K562 (cell line): ENCODE data around the gene PGP. TPM values are rescaled to one million over a fixed set of nuclear protein-coding genes. Genes with fewer than 3 reads are reported as not detected.
A peak's percentile ranks its signal among the peaks of the same experiment; 100 is the strongest.

ENCODE experiments used
- ATAC-seq: fragments of 200-7000 bp; cut with Tn5 transposase; 3 replicates; pipeline ENCODE4 v1.9.1; 2020; ENCODE audit warnings: moderate library complexity
- BruUV-seq: library from RNA; stranded (reverse); fragments of 400-500 nt; replicated peaks from 2 replicates; lab custom pipeline; 2021; lab: Mats Ljungman, UMichigan
- CTCF ChIA-PET: fragments of 300-600 bp; formaldehyde crosslinking; extraction: SDS; loops from one replicate; lab custom pipeline; 2021; ENCODE audit warnings: low intra/inter-chr PET ratio; lab: Yijun Ruan, JAX
- POLR2A ChIA-PET: fragments of 300-600, 350-650 bp; sonication (Branson Sonifier 250); formaldehyde crosslinking; extraction: SDS; loops from one replicate; lab custom pipeline; 2021; ENCODE audit warnings: antibody characterized with exemption, inconsistent platforms; lab: Yijun Ruan, JAX
- DNase-seq, 4 experiments: peaks; one replicate each; pipeline versions ENCODE4 v3.0.0 to v3.0.0-alpha.2; 2011 to 2018; ENCODE audit warnings: low spot score in 3 of 4, mixed read lengths in 3 of 4; ENCODE audit errors: extremely low read depth in 1 of 4
- FAIRE-seq: peaks from 2 replicates; lab custom pipeline; 2011; peaks lifted over from hg19 to GRCh38; lab: Jason Lieb, UNC
- H2AFZ ChIP-seq: 2 replicates; pipeline ENCODE4 v1.6.0; 2011; ENCODE audit warnings: low read depth, low read length, control low read depth, inconsistent platforms
- H3K27ac ChIP-seq: fragments of 200-600 bp; 3 replicates; pipeline ENCODE4 v1.8.0; 2011; ENCODE audit warnings: low read depth, mild to moderate bottlenecking, control low read depth, inconsistent platforms, low read length, moderate library complexity, mixed read lengths; ENCODE audit errors: extremely low read depth
- H3K27me3 ChIP-seq, 2 experiments: fragments of 300-600 bp in 1 of 2; 2 replicates in 1 of 2; 3 replicates in 1 of 2; pipeline versions ENCODE4 v1.6.0 to v1.8.0; 2011; ENCODE audit warnings: inconsistent platforms in 2 of 2, low read length in 2 of 2, mild to moderate bottlenecking in 1 of 2, mixed read lengths in 1 of 2, moderate library complexity in 1 of 2; ENCODE audit not compliant: control insufficient read depth in 2 of 2, insufficient read depth in 2 of 2
- H3K36me3 ChIP-seq: fragments of 300-600 bp; 3 replicates; pipeline ENCODE4 v1.8.0; 2011; ENCODE audit warnings: mild to moderate bottlenecking, low read length, inconsistent platforms; ENCODE audit not compliant: control insufficient read depth, insufficient read depth
- H3K4me1 ChIP-seq, 2 experiments: fragments of 200-600 bp in 1 of 2; replicated peaks in 1 of 2; 2 replicates in 1 of 2; 3 replicates in 1 of 2; pipeline versions ENCODE4 v1.5.1 to v1.8.0; 2011; ENCODE audit warnings: inconsistent platforms in 2 of 2, low read length in 2 of 2, mild to moderate bottlenecking in 1 of 2, mixed read lengths in 1 of 2, moderate library complexity in 1 of 2; ENCODE audit not compliant: control insufficient read depth in 2 of 2, insufficient read depth in 2 of 2
- H3K4me2 ChIP-seq: 2 replicates; pipeline ENCODE4 v1.6.1; 2011; ENCODE audit warnings: low read length, control low read depth, inconsistent platforms, mixed read lengths; ENCODE audit not compliant: insufficient read depth
- H3K4me3 ChIP-seq: fragments of 200-600 bp; sonication (generic), shearing (Covaris generic); 2 replicates; pipeline ENCODE4 v1.5.1; 2016; ENCODE audit warnings: control low read depth, inconsistent platforms
- H3K79me2 ChIP-seq: fragments of 200-600 bp; 3 replicates; pipeline ENCODE4 v1.8.0; 2011; ENCODE audit warnings: low read length, inconsistent platforms; ENCODE audit not compliant: control insufficient read depth, insufficient read depth
- H3K9ac ChIP-seq, 2 experiments: 2 replicates each; pipeline versions ENCODE4 v1.6.0 to v1.6.1; 2011; ENCODE audit warnings: low read depth in 2 of 2, low read length in 2 of 2, control low read depth in 1 of 2, inconsistent platforms in 1 of 2, mild to moderate bottlenecking in 1 of 2, mixed read lengths in 1 of 2; ENCODE audit not compliant: insufficient read depth in 1 of 2
- H3K9me1 ChIP-seq: one replicate; pipeline ENCODE4 v1.6.0; 2011; ENCODE audit warnings: inconsistent platforms, mild to moderate bottlenecking, low read length, moderate library complexity; ENCODE audit not compliant: control insufficient read depth, insufficient read depth
- H3K9me3 ChIP-seq: replicated peaks from 2 replicates; pipeline ENCODE4 v1.5.1; 2011; ENCODE audit warnings: low read depth, low read length, inconsistent platforms; ENCODE audit not compliant: control insufficient read depth, insufficient read depth
- H4K20me1 ChIP-seq: replicated peaks from 2 replicates; pipeline ENCODE4 v1.6.1; 2011; ENCODE audit warnings: low read length, inconsistent platforms, mixed read lengths; ENCODE audit not compliant: control insufficient read depth, insufficient read depth
- GABPA ChIP-seq: fragments of 200-800 bp; sonication (Bioruptor generic); conservative IDR thresholded peaks from 2 replicates; pipeline ENCODE4 v1.6.1; 2016; ENCODE audit warnings: low read depth, missing genetic modification characterization, missing compliant biosample characterization
- NCOA1 ChIP-seq: fragments of 450-650 bp; IDR thresholded peaks from 2 replicates; pipeline ENCODE4 v1.6.1; 2016; ENCODE audit warnings: low read depth
- RBM34 ChIP-seq: fragments of 200-400 bp; formaldehyde crosslinking; IDR thresholded peaks from 2 replicates; pipeline ENCODE4 v1.6.1; 2018; ENCODE audit warnings: low read length, borderline replicate concordance; ENCODE audit not compliant: insufficient read depth
- SIN3B ChIP-seq: fragments of 450-650 bp; IDR thresholded peaks from 2 replicates; pipeline ENCODE4 v1.6.1; 2017; ENCODE audit warnings: low read depth, mild to moderate bottlenecking, moderate library complexity
- SMAD4 ChIP-seq: fragments of 250-450 bp; sonication (Bioruptor Pico); conservative IDR thresholded peaks from 2 replicates; pipeline ENCODE4 v1.8.0; 2021; ENCODE audit warnings: inconsistent platforms, mild to moderate bottlenecking, moderate library complexity
- YY1 ChIP-seq, 3 experiments: IDR thresholded peaks; 2 replicates each; pipeline ENCODE4 v1.6.1; 2011; ENCODE audit warnings: low read length in 2 of 3, mild to moderate bottlenecking in 2 of 3, moderate library complexity in 2 of 3, borderline replicate concordance in 1 of 3, control low read depth in 1 of 3, low read depth in 1 of 3; ENCODE audit not compliant: insufficient read depth in 3 of 3, insufficient replicate concordance in 2 of 3, control insufficient read depth in 1 of 3, insufficient read length in 1 of 3; ENCODE audit errors: extremely low read depth in 1 of 3
- ZNF175 ChIP-seq: fragments of 200-800 bp; sonication (Bioruptor generic); IDR thresholded peaks from 2 replicates; pipeline ENCODE4 v1.6.1; 2016; ENCODE audit warnings: low read depth, mild to moderate bottlenecking, missing genetic modification characterization, missing compliant biosample characterization
- ZNF239 ChIP-seq: fragments of 250-450 bp; sonication (Bioruptor Pico); IDR thresholded peaks from 2 replicates; pipeline ENCODE4 v1.4.0; 2020; ENCODE audit warnings: mild to moderate bottlenecking
- ZNF263 ChIP-seq: sonication (generic); formaldehyde crosslinking; IDR thresholded peaks from 2 replicates; pipeline ENCODE4 v1.8.0; 2022; ENCODE audit warnings: mild to moderate bottlenecking, missing genetic modification reagents, borderline replicate concordance
- ZNF282 ChIP-seq: sonication (generic); formaldehyde crosslinking; IDR thresholded peaks from 2 replicates; pipeline ENCODE4 v1.8.1; 2023; ENCODE audit warnings: missing genetic modification reagents
- ZNF668 ChIP-seq: fragments of 250-450 bp; sonication (Bioruptor Pico); IDR thresholded peaks from 2 replicates; pipeline ENCODE4 v1.8.0; 2022; ENCODE audit warnings: mild to moderate bottlenecking, inconsistent platforms
- ZNF830 ChIP-seq: fragments of 250-450 bp; sonication (Bioruptor Pico); IDR thresholded peaks from 2 replicates; pipeline ENCODE4 v1.5.0; 2021; ENCODE audit warnings: mild to moderate bottlenecking
- WGBS: fragments of 100-300 bp; shearing (Covaris generic); methylation state at CpG from one replicate; pipeline ENCODE4 v1.1.6; 2016; ENCODE audit warnings: low coverage, mixed read lengths; ENCODE audit not compliant: insufficient coverage; ENCODE audit errors: missing lambda C conversion rate; 5-methylcytosine and 5-hydroxymethylcytosine counted together
- in situ Hi-C: fragments of 300-500 bp; cut with MboI; formaldehyde crosslinking; loops from 4 replicates; pipeline ENCODE4 v1.15.0; 2018; ENCODE audit warnings: inconsistent platforms, mixed read lengths
- intact Hi-C: fragments of 100-400 bp; cut with micrococcal nuclease; formaldehyde crosslinking; loops from 2 replicates; pipeline ENCODE4 v1.14.2; 2022
- polyA plus RNA-seq, 8 experiments: library from polyadenylated mRNA; depleted of rRNA in 4 of 8; stranded (reverse) in 5 of 8; unstranded in 3 of 8; fragments of >200 nt; fragmentation: Nextera tagmentation in 2 of 8; fragmentation: Illumina TruSeq in 1 of 8; extraction: Ambion mirVana in 2 of 8; extraction: Trizol in 1 of 8; gene quantifications; 2 replicates each; pipeline versions ENCODE4 v1.2.1 to v1.2.3, GENCODE V29; 2011 to 2014; ENCODE audit warnings: inconsistent platforms in 1 of 8, missing spikeins in 1 of 8
- total RNA-seq, 7 experiments: library from RNA; depleted of rRNA in 6 of 7; stranded (reverse); fragments of >200 nt in 6 of 7; fragmentation: Illumina TruSeq in 2 of 7; extraction: Trizol in 2 of 7; gene quantifications; 2 replicates each; pipeline versions ENCODE4 v1.2.1 to v1.2.3, GENCODE V29; 2011 to 2021; ENCODE audit warnings: low replicate concordance in 1 of 7
- TF ChIP-seq, protein P1 (sequence below): sonication (generic); formaldehyde crosslinking; IDR thresholded peaks from 2 replicates; pipeline ENCODE4 v1.8.1; 2022; ENCODE audit warnings: missing genetic modification reagents
- TF ChIP-seq, protein P2 (sequence below): fragments of 250-450 bp; sonication (Bioruptor Pico); IDR thresholded peaks from 2 replicates; pipeline ENCODE4 v1.5.0; 2022; ENCODE audit warnings: mild to moderate bottlenecking
- TF ChIP-seq, protein P3 (sequence below): IDR thresholded peaks from 2 replicates; pipeline ENCODE4 v1.6.1; 2012; ENCODE audit warnings: low read depth, low read length, improper control_type of control experiment, borderline replicate concordance

Gene PGP
- total and polyA plus RNA-seq, 9 of the 15 experiments (the other 6 are each of a cell fraction or from before 2014, with no cell fraction given): 1.1 to 57.6 (median 19.6) TPM

DNA sequence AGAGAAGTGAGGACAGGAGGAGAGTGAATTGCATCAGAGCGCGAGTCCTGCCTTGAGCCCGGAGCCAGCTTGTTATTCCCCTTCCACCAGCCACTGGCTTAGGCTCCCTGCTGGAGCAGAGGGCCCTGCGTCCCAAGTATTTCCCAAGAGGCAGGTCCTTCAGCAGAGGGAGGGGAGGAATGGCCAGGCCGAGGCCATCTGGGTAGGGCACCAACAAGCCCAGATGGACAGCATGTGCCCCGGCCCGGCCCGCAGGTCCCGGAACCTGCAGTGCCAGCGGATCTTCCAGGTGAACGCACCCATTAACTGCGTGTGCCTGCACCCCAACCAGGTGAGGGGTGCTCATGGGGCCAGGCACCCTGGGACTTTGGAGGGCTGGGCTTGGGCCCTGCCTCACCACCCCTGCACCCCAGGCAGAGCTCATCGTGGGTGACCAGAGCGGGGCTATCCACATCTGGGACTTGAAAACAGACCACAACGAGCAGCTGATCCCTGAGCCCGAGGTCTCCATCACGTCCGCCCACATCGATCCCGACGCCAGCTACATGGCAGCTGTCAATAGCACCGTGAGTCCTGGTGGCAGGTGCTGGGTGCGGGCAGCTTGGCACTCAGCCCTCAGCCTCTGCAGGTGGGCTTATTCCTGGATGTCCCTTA lies 7.7 kb downstream of the PGP start (continued):
- TF ChIP-seq SMAD4 (CRISPR knock-in tag): 0 out of 2 replicates have a peak, but pooled peaks have one; percentile 16
- TF ChIP-seq, protein P1, sequence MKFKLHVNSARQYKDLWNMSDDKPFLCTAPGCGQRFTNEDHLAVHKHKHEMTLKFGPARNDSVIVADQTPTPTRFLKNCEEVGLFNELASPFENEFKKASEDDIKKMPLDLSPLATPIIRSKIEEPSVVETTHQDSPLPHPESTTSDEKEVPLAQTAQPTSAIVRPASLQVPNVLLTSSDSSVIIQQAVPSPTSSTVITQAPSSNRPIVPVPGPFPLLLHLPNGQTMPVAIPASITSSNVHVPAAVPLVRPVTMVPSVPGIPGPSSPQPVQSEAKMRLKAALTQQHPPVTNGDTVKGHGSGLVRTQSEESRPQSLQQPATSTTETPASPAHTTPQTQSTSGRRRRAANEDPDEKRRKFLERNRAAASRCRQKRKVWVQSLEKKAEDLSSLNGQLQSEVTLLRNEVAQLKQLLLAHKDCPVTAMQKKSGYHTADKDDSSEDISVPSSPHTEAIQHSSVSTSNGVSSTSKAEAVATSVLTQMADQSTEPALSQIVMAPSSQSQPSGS: no peak

DNA sequence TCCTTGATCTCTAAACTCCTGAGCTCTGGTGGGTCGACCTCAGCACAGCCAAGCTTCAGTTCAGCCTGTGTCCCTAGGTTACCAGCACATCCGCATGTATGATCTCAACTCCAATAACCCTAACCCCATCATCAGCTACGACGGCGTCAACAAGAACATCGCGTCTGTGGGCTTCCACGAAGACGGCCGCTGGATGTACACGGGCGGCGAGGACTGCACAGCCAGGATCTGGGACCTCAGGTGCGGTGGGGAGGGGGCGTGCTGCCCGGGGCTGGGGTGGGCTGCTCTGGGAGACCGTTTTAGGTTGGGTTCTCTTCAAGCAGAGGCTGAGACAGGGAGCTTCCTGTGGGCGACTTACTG lies 8.2 kb downstream of the PGP start:
- H3K4me3 ChIP-seq: peak overlapping the region; percentile 84
- H3K9me3 ChIP-seq: no peaks in the 10 kb centered on the region
- peaks cover 44% of the 10 kb centered on the region for H3K79me2 ChIP-seq
- H3K27me3 ChIP-seq: no peaks in the 10 kb centered on the region
- peaks cover 22 to 72% of the 10 kb centered on the region in 2 experiments for H3K4me1 ChIP-seq
- H3K9ac ChIP-seq: peak overlapping the region; percentile 92 to 96
- ATAC-seq: no peak
- no peak for FAIRE-seq
- intact Hi-C loops (no loop called here), in situ Hi-C loops (no loop called here)
- no peak overlapping the region for H2AFZ ChIP-seq
- BruUV-seq: no TSS peak
- no peaks in the 10 kb centered on the region for H3K9me1 ChIP-seq
- peaks cover 8% of the 10 kb centered on the region for H4K20me1 ChIP-seq
- H3K27ac ChIP-seq: peak overlapping the region; percentile 93; the same call in 2 of the 3 replicates
- CTCF ChIA-PET: no interaction called here
- peak overlapping the region; percentile 92 for H3K4me2 ChIP-seq
- POLR2A ChIA-PET: interaction anchor here (0.9 to 1.4 kb wide), 6 partner anchors 8 to 51 kb away, joined by 3 to 7 read pairs (median 6); partner anchors contain the start of genes ECI1, PGP and TRAF7
- peaks cover 39% of the 10 kb centered on the region; the same call in 1 of the 3 replicates for H3K36me3 ChIP-seq
- DNase-seq: no peak
- WGBS: 41% methylated on average over 11 of the region's 18 CpGs
- TF ChIP-seq YY1 (IDR thresholded peaks at IDR 0.05; ENCODE audit: borderline replicate concordance in 1 of 3, control insufficient read depth in 1 of 3, extremely low read depth in 1 of 3, insufficient read depth in 3 of 3, insufficient read length in 1 of 3, insufficient replicate concordance in 2 of 3, low read depth in 1 of 3, low read length in 2 of 3) (no peak), ZNF239 (CRISPR knock-in tag) (no peak), GABPA (tag) (no peak), NCOA1 (no peak), ZNF282 (CRISPR knock-in tag) (no peak), ZNF668 (CRISPR knock-in tag) (no peak), ZNF175 (CRISPR knock-in tag) (no peak), SIN3B (no peak), ZNF263 (CRISPR knock-in tag) (no peak), ZNF830 (CRISPR knock-in tag) (no peak), RBM34 (no peak)
- TF ChIP-seq, protein P2, sequence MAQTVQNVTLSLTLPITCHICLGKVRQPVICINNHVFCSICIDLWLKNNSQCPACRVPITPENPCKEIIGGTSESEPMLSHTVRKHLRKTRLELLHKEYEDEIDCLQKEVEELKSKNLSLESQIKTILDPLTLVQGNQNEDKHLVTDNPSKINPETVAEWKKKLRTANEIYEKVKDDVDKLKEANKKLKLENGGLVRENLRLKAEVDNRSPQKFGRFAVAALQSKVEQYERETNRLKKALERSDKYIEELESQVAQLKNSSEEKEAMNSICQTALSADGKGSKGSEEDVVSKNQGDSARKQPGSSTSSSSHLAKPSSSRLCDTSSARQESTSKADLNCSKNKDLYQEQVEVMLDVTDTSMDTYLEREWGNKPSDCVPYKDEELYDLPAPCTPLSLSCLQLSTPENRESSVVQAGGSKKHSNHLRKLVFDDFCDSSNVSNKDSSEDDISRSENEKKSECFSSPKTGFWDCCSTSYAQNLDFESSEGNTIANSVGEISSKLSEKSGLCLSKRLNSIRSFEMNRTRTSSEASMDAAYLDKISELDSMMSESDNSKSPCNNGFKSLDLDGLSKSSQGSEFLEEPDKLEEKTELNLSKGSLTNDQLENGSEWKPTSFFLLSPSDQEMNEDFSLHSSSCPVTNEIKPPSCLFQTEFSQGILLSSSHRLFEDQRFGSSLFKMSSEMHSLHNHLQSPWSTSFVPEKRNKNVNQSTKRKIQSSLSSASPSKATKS (CRISPR knock-in tag): no peak
- TF ChIP-seq, protein P3, sequence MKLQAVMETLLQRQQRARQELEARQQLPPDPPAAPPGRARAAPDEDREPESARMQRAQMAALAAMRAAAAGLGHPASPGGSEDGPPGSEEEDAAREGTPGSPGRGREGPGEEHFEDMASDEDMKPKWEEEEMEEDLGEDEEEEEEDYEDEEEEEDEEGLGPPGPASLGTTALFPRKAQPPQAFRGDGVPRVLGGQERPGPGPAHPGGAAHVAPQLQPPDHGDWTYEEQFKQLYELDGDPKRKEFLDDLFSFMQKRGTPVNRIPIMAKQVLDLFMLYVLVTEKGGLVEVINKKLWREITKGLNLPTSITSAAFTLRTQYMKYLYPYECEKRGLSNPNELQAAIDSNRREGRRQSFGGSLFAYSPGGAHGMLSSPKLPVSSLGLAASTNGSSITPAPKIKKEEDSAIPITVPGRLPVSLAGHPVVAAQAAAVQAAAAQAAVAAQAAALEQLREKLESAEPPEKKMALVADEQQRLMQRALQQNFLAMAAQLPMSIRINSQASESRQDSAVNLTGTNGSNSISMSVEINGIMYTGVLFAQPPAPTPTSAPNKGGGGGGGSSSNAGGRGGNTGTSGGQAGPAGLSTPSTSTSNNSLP: no peak
